PC-9 (cell line): ENCODE data around the gene BLZF1.
"Not testable (repeated sequence)": the region's sequence is repeated elsewhere in the genome, so short reads cannot be mapped to it uniquely, and the experiment has no call there.

Source experiments
- EZH2 ChIP-seq: fragments of 200-600 bp; sonication (generic); IDR thresholded peaks from 2 replicates; pipeline ENCODE4 v1.8.0; 2017; ENCODE audit warnings: antibody characterized with exemption, low read depth
- TF ChIP-seq, protein P1 (sequence below): fragments of 200-600 bp; sonication (generic); conservative IDR thresholded peaks from 2 replicates; pipeline ENCODE4 v1.6.1; 2017; ENCODE audit warnings: mixed run types, antibody characterized with exemption, mild to moderate bottlenecking, moderate library complexity

- TF ChIP-seq EZH2, result not testable (repeated sequence)
- TF ChIP-seq, protein P1, sequence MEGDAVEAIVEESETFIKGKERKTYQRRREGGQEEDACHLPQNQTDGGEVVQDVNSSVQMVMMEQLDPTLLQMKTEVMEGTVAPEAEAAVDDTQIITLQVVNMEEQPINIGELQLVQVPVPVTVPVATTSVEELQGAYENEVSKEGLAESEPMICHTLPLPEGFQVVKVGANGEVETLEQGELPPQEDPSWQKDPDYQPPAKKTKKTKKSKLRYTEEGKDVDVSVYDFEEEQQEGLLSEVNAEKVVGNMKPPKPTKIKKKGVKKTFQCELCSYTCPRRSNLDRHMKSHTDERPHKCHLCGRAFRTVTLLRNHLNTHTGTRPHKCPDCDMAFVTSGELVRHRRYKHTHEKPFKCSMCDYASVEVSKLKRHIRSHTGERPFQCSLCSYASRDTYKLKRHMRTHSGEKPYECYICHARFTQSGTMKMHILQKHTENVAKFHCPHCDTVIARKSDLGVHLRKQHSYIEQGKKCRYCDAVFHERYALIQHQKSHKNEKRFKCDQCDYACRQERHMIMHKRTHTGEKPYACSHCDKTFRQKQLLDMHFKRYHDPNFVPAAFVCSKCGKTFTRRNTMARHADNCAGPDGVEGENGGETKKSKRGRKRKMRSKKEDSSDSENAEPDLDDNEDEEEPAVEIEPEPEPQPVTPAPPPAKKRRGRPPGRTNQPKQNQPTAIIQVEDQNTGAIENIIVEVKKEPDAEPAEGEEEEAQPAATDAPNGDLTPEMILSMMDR, result not testable (repeated sequence)
Observed at GRCh38 chr1:169342096-169342495, 25.9 kb upstream of the BLZF1 start.
